GM13976 (cell line): Measurements from ENCODE around the gene ALKBH8.
"Not testable (repeated sequence)": the region's sequence is repeated elsewhere in the genome, so short reads cannot be mapped to it uniquely, and the experiment has no call there.

Experiments used
- DNase-seq: peaks from one replicate; pipeline ENCODE4 v3.0.0; 2012; ENCODE audit warnings: low spot score
- CTCF ChIP-seq: IDR thresholded peaks from 2 replicates; pipeline ENCODE4 v1.5.1; 2012; ENCODE audit warnings: borderline replicate concordance, mild to moderate bottlenecking; ENCODE audit not compliant: insufficient read depth; ENCODE audit errors: extremely low read depth, missing control alignments, control extremely low read depth
- in situ Hi-C: fragments of 300-500 bp; cut with MboI; formaldehyde crosslinking; loops from one replicate; pipeline ENCODE4 v1.12.0; 2022; ENCODE audit warnings: low sequenced_read_pairs, mixed read lengths, inconsistent platforms; ENCODE audit not compliant: unreplicated experiment

ALKBH8 gene

GRCh38 chr11:107576497-107577345 is 11.2 kb upstream of the ALKBH8 start:
- in situ Hi-C loops = loop anchor here (10.0 kb wide), 1 partner anchor 108 kb away; no protein-coding TSS in a partner anchor
- peak; percentile 64 for TF ChIP-seq CTCF
- peak; percentile 59 for DNase-seq

GRCh38 chr11:107573438-107573837 is 7.9 kb upstream of the ALKBH8 start:
- DNase-seq = no peak
- no peak for TF ChIP-seq CTCF
- in situ Hi-C loops = loop anchor here (10.0 kb wide), 1 partner anchor 111 kb away; no protein-coding TSS in a partner anchor

GRCh38 chr11:107570015-107570414 is 4.5 kb upstream of the ALKBH8 start:
- TF ChIP-seq CTCF = no peak
- in situ Hi-C loops = loop anchor here (10.0 kb wide), 1 partner anchor 115 kb away; no protein-coding TSS in a partner anchor
- no peak for DNase-seq

- in situ Hi-C loops = no loop called here
- peak; percentile 32 for DNase-seq
- TF ChIP-seq CTCF = no peak
Observed at GRCh38 chr11:107567739-107568335, 2.3 kb upstream of the ALKBH8 start.

GRCh38 chr11:107566569-107566968 is 1.0 kb upstream of the ALKBH8 start:
- no peak for DNase-seq
- in situ Hi-C loops = no loop called here
- no peak for TF ChIP-seq CTCF

- in situ Hi-C loops, DNase-seq: not testable (repeated sequence)
Observed at GRCh38 chr11:107565955-107566501, 493 bp upstream of the ALKBH8 start.

GRCh38 chr11:107564877-107565218 is 687 bp downstream of the ALKBH8 start:
- in situ Hi-C loops = no loop called here
- TF ChIP-seq CTCF = no peak
- DNase-seq = no peak
